Brain microvascular endothelial cell (primary cell): ENCODE data around the gene HAPLN3.

Experiments
- DNase-seq: peaks from one replicate; pipeline ENCODE4 v3.0.0-alpha.2; 2020
- H3K27ac ChIP-seq: fragments of 250-450 bp; sonication (Bioruptor Pico); 2 replicates; pipeline ENCODE4 v1.5.1; 2020; ENCODE audit warnings: mild to moderate bottlenecking, moderate library complexity
- H3K27me3 ChIP-seq: fragments of 250-450 bp; sonication (Bioruptor Pico); replicated peaks from 2 replicates; pipeline ENCODE4 v1.5.1; 2020; ENCODE audit warnings: mild to moderate bottlenecking
- H3K36me3 ChIP-seq: fragments of 250-450 bp; sonication (Bioruptor Pico); replicated peaks from 2 replicates; pipeline ENCODE4 v1.5.1; 2020; ENCODE audit warnings: mild to moderate bottlenecking
- H3K4me3 ChIP-seq: 2 replicates; pipeline ENCODE4 v1.5.1; 2011; ENCODE audit warnings: low read depth, mild to moderate bottlenecking, control low read depth, low read length, moderate library complexity
- CTCF ChIP-seq: IDR thresholded peaks from 2 replicates; pipeline ENCODE4 v1.5.1; 2011; ENCODE audit warnings: low read depth, mild to moderate bottlenecking, moderate library complexity, low read length, control low read depth, inconsistent platforms; ENCODE audit errors: missing control alignments
- in situ Hi-C: cut with HindIII; loops from 2 replicates; pipeline ENCODE4 v1.10.0; 2017; ENCODE audit warnings: low sequenced_read_pairs, low pct_ligation_motif_present

Gene HAPLN3

GRCh38 chr15:88847144-88847543, 48.2 kb downstream of the HAPLN3 start:
- in situ Hi-C loops: no loop called here
- Histone ChIP-seq H3K36me3 (no peaks in the 10 kb centered on the region), H3K27me3 (no peaks in the 10 kb centered on the region), H3K4me3 (no peak overlapping the region), H3K27ac (no peak overlapping the region)
- DNase-seq: no peak
- TF ChIP-seq CTCF: no peak

GRCh38 chr15:88845616-88846015, 49.7 kb downstream of the HAPLN3 start:
- DNase-seq: no peak
- Histone ChIP-seq H3K27ac (no peak overlapping the region), H3K27me3 (no peaks in the 10 kb centered on the region), H3K36me3 (no peaks in the 10 kb centered on the region), H3K4me3 (no peak overlapping the region)
- TF ChIP-seq CTCF: no peak
- in situ Hi-C loops: no loop called here

DNA sequence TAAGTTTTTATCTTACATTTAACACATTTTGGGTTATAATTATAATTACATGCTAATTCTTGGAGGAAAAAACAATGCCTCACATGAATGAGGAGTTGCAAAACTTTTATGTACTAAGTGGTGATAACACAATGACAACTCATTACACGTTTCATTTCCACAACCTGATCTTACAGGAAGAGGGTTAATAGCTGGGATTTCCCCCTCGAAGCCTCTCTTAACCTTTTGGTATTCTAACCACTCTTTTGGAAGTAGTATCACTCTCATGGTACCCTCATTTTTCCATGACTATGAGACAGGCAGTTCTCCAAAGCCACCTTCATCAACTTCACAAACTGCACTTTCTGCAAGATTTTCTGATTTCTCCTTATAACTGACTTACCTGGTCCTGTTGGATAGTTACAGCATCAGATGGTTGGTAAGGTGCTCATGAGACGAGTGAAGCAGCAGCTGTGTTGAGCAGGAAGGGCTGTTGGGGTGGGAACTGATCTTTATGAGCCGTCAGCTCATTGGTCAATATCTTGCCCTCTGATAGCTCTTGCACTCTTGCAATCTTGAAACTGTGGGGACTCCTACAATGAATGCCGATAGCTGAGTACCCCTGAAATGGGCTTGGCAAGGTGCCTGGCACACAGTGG, 50.5 kb downstream of the HAPLN3 start:
- TF ChIP-seq CTCF: no peak
- Histone ChIP-seq H3K27me3 (no peaks in the 10 kb centered on the region), H3K4me3 (no peak overlapping the region), H3K36me3 (no peaks in the 10 kb centered on the region), H3K27ac (no peak overlapping the region)
- in situ Hi-C loops: no loop called here
- DNase-seq: no peak

DNA sequence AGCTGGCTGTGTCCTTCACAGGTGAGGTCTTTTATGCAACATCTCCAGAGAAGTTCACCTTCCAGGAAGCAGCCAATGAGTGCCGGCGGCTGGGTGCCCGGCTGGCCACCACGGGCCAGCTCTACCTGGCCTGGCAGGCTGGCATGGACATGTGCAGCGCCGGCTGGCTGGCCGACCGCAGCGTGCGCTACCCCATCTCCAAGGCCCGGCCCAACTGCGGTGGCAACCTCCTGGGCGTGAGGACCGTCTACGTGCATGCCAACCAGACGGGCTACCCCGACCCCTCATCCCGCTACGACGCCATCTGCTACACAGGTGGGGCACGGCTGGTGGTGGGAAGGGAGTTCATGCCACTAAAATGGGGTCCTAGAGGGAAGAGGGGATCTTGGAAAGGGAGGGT, 52.0 kb downstream of the HAPLN3 start:
- Histone ChIP-seq H3K27me3 (no peaks in the 10 kb centered on the region), H3K36me3 (no peaks in the 10 kb centered on the region), H3K4me3 (no peak overlapping the region), H3K27ac (no peak overlapping the region)
- in situ Hi-C loops: no loop called here
- TF ChIP-seq CTCF: no peak
- DNase-seq: no peak

DNA sequence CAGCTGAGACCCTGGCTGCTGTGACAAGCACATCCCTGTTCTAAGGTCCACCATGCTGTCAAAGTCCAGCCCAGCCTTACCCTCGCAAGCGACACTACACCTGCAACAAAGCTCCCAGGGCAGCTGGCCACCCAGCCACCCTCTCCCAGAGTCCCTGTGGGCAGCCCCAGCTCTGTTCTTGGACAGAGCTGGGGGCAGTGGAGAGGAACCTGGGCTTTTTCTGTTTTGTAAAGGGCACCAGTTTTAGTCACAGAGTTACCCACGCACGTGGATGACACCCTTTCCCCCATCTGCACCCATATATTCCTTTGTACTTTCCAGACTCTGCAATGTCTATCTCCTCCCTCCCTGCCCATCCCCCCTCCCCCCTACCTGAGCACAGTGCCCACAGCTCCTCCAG, 53.2 kb downstream of the HAPLN3 start:
- Histone ChIP-seq H3K36me3 (no peaks in the 10 kb centered on the region), H3K27me3 (no peaks in the 10 kb centered on the region), H3K4me3 (no peak overlapping the region), H3K27ac (no peak overlapping the region)
- TF ChIP-seq CTCF: no peak
- in situ Hi-C loops: no loop called here
- no peak for DNase-seq

- no peak for TF ChIP-seq CTCF
- H3K36me3 ChIP-seq: no peaks in the 10 kb centered on the region
- in situ Hi-C loops: no loop called here
- no peak for DNase-seq
- H3K27me3 ChIP-seq: no peaks in the 10 kb centered on the region
- H3K4me3 ChIP-seq: no peak overlapping the region
- H3K27ac ChIP-seq: no peak overlapping the region
These were observed 54.1 kb downstream of the HAPLN3 start for GRCh38 chr15:88841236-88841635.
